ENCODE data around the gene SFXN2. TPM values are rescaled to one million over a fixed set of nuclear protein-coding genes. Genes with fewer than 3 reads are reported as not detected.

Gene SFXN2
- total RNA-seq, 4 donors from 2014 or later: 1.4 to 7.8 (median 3.6) TPM

DNA sequence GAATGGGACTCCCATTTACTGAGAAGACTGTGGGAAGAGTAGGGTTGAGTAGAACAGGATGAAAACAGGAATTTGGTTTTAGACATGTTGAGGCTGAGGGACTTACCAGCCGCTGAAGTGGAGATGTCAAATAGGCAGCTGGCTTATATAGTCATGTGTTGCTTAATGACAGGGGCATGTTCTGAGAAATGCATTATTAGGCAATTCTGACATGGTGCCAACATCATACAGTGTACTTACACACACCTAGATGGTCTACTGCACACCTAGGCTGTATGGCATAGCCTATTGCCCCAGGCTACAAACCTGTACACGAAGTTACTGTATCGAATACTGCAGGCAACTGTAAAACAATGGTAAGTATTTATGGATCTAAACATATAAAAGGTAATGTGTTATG lies 17.7 kb upstream of the SFXN2 start:
- no peaks in the 10 kb centered on the region for H3K27me3 ChIP-seq
- intact Hi-C loops (cut with DNase I): no loop called here
- DNase-seq: no peak
- peaks cover 0 to 6% (median 0%) of the 10 kb centered on the region in 3 donors for H3K4me1 ChIP-seq
- peaks cover 0 to 44% (median 7%) of the 10 kb centered on the region in 3 donors for H3K36me3 ChIP-seq
- no peaks in the 10 kb centered on the region for H3K9me3 ChIP-seq
- TF ChIP-seq, protein P1, sequence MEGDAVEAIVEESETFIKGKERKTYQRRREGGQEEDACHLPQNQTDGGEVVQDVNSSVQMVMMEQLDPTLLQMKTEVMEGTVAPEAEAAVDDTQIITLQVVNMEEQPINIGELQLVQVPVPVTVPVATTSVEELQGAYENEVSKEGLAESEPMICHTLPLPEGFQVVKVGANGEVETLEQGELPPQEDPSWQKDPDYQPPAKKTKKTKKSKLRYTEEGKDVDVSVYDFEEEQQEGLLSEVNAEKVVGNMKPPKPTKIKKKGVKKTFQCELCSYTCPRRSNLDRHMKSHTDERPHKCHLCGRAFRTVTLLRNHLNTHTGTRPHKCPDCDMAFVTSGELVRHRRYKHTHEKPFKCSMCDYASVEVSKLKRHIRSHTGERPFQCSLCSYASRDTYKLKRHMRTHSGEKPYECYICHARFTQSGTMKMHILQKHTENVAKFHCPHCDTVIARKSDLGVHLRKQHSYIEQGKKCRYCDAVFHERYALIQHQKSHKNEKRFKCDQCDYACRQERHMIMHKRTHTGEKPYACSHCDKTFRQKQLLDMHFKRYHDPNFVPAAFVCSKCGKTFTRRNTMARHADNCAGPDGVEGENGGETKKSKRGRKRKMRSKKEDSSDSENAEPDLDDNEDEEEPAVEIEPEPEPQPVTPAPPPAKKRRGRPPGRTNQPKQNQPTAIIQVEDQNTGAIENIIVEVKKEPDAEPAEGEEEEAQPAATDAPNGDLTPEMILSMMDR (IDR thresholded peaks at IDR 0.05): no peak
- TF ChIP-seq POLR2A (IDR thresholded peaks at IDR 0.05): no peak
- WGBS, 2 donors: 35 to 47% methylated on average over 3 of the region's 3 CpGs
- no peak overlapping the region for H3K27ac ChIP-seq
- H3K4me3 ChIP-seq: no peak overlapping the region

DNA sequence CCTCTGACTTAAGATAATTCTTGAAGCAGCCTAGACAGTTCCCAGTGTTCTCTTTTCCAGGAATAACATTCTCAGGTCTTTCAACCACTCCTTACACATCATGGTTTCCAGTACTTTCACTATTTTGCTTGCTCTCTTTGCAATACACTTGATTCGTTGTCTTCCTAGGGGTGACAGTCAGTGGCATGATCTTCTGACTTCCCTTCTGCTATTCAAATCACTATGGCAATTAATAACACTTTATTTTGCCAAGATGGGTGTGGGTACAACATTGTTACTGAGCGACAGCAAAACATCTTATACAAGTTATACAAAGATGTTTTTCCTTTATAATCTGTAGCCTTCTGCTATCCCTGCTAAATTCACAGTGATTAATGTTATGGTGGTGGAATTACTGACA lies 15.5 kb upstream of the SFXN2 start:
- 73 to 80% methylated on average over 2 of the region's 2 CpGs for WGBS, 2 donors
- Histone ChIP-seq H3K27me3 (no peaks in the 10 kb centered on the region), H3K27ac (no peak overlapping the region), H3K4me1 (no peaks in the 10 kb centered on the region), H3K36me3 (peaks cover 0 to 44% (median 7%) of the 10 kb centered on the region in 3 donors), H3K4me3 (no peak overlapping the region), H3K9me3 (no peaks in the 10 kb centered on the region)
- intact Hi-C loops (cut with DNase I): no loop called here
- DNase-seq: no peak
- no peak for TF ChIP-seq POLR2A (IDR thresholded peaks at IDR 0.05)
- TF ChIP-seq, protein P1 (IDR thresholded peaks at IDR 0.05): no peak

DNA sequence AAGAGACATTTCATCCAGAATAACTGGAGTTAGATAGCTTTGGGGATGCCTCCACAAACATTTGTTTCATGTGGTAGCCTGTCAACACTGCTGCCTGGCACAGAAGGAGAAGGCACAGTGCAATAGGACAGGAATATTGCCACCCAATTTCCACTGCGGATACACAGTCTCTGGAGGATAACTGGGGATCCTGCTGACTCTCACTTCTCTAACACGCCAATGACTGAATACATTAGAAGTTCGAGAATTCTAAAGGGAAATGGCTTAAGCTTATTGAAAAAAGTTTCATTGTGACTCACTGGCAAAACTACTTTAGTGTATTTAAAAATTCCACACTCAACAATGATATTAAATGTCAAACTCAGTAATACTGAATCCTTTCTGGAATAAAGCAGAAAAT lies 13.2 kb upstream of the SFXN2 start:
- TF ChIP-seq POLR2A (IDR thresholded peaks at IDR 0.05): no peak
- intact Hi-C loops (cut with DNase I): no loop called here
- 70 to 71% methylated on average over 3 of the region's 3 CpGs for WGBS, 2 donors
- Histone ChIP-seq H3K4me1 (no peaks in the 10 kb centered on the region), H3K36me3 (peaks cover 0 to 36% (median 7%) of the 10 kb centered on the region in 3 donors), H3K4me3 (no peak overlapping the region), H3K27me3 (no peaks in the 10 kb centered on the region), H3K9me3 (no peaks in the 10 kb centered on the region), H3K27ac (no peak overlapping the region)
- DNase-seq: no peak

DNA sequence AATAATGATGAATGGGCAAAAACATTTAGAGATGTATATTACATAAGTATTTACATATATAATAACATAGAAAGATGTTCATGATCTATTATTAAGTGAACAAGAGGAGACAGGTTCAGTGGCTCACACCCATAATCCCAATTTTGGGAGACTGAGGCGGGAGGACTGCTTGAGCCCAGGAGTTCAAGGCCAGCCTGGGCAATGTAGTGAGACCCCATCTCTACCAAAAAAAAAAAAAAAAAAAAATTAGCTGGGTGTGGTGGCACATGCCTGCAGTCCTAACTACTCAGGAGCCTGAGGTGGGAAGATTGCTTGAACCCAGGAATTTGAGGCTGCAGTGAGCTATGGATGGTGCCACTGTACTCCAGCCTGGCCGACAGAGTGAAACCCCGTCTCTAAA lies 12.6 kb upstream of the SFXN2 start:
- Histone ChIP-seq H3K9me3 (no peaks in the 10 kb centered on the region), H3K27me3 (no peaks in the 10 kb centered on the region), H3K4me1 (no peaks in the 10 kb centered on the region), H3K36me3 (peaks cover 0 to 30% (median 3%) of the 10 kb centered on the region in 3 donors), H3K4me3 (no peak overlapping the region), H3K27ac (no peak overlapping the region)
- DNase-seq: no peak
- intact Hi-C loops (cut with DNase I): no loop called here
- no peak for TF ChIP-seq POLR2A (IDR thresholded peaks at IDR 0.05)
- TF ChIP-seq, protein P1 (IDR thresholded peaks at IDR 0.05): no peak
- 94 to 97% methylated on average over 3 of the region's 3 CpGs for WGBS, 2 donors

DNA sequence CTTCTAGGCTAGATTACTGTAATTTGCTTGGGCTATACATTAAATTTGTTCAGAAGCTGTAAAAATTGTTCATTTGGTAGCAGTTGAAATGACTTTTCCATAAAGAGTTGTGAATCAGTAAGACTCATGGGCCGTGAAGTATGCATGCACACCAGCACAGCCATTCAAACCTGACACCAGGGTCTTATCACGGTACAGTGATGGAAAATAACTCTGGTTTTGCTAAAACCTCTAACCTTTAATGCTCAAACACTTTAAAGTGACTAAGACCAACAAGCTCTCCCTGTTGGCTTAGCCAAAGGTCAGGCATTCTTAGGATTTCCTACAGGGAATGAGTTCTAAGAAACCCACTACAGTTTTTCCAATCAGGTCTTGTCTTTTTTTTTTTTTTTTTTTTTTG lies 11.7 kb upstream of the SFXN2 start:
- TF ChIP-seq POLR2A (IDR thresholded peaks at IDR 0.05): no peak
- TF ChIP-seq, protein P1 (IDR thresholded peaks at IDR 0.05): no peak
- intact Hi-C loops (cut with DNase I): no loop called here
- Histone ChIP-seq H3K36me3 (peaks cover 0 to 22% (median 0%) of the 10 kb centered on the region in 3 donors), H3K4me3 (no peak overlapping the region), H3K4me1 (peaks cover 0 to 7% (median 3%) of the 10 kb centered on the region in 3 donors), H3K9me3 (no peaks in the 10 kb centered on the region), H3K27ac (no peak overlapping the region), H3K27me3 (no peaks in the 10 kb centered on the region)
- no peak for DNase-seq
- WGBS, 2 donors: 90 to 92% methylated on average over 2 of the region's 2 CpGs

DNA sequence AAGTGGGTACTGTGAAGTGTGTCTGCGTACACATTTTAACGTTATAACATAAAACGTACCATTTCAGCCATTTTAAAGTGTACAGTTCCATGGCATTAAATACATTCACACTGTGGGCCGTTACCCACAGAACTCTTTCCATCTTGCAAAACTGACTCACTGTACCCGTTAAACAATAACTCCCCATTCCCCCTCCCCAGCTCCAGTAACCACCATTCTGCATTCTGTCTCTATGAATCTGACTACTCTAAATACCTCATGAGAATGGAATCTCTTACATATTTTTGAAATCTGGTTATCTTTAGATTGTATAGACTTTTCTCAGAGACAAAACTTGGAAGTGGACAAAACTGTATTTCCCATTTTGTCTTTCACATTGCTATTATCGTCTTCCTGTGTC lies 9.5 kb upstream of the SFXN2 start:
- intact Hi-C loops (cut with DNase I): no loop called here
- no peak for DNase-seq
- no peak overlapping the region for H3K27ac ChIP-seq
- TF ChIP-seq, protein P1 (IDR thresholded peaks at IDR 0.05): no peak
- TF ChIP-seq POLR2A (IDR thresholded peaks at IDR 0.05): no peak
- no peaks in the 10 kb centered on the region for H3K9me3 ChIP-seq
- peaks cover 0 to 7% (median 0%) of the 10 kb centered on the region in 3 donors for H3K36me3 ChIP-seq
- peaks cover 0 to 9% (median 7%) of the 10 kb centered on the region in 3 donors for H3K4me1 ChIP-seq
- 87 to 89% methylated on average over 6 of the region's 6 CpGs for whole genome bisulfite sequencing, 2 donors
- no peaks in the 10 kb centered on the region for H3K27me3 ChIP-seq
- H3K4me3 ChIP-seq: no peak overlapping the region

Data from esophagus squamous epithelium (tissue), 5 donors.